Measurements from ENCODE around the gene MAP7D2.

Gene MAP7D2

DNA sequence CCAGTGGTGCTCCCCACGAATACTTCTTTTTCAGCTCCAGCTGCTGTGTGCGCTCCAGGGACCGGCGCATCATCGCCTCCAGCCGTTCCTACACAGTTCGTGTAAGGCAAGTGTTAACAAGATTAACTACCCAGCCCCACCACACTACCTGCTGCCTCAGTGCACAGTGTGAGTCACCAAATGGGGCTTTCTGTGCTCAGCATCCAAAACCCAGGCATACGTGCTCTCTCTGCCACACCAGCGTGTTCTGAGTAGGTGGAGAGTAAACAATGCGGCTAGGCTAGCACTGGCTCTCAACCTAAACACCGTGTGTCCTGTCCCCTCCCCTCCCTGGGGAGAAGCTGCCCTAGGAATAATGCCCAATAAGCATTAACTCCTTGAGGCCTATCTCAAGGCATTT, 60.0 kb downstream of the MAP7D2 start (continued):
- TF ChIP-seq ZNF394 (tag by site-specific recombination; IDR thresholded peaks at IDR 0.05; ENCODE audit: borderline replicate concordance) = no peak
- no peak for TF ChIP-seq ZNF239 (tag by site-specific recombination; IDR thresholded peaks at IDR 0.05)
- TF ChIP-seq ZNF404 (tag by site-specific recombination; IDR thresholded peaks at IDR 0.05) = no peak
- TF ChIP-seq KLF1 (tag by site-specific recombination; IDR thresholded peaks at IDR 0.05) = no peak
- TF ChIP-seq, protein P1, sequence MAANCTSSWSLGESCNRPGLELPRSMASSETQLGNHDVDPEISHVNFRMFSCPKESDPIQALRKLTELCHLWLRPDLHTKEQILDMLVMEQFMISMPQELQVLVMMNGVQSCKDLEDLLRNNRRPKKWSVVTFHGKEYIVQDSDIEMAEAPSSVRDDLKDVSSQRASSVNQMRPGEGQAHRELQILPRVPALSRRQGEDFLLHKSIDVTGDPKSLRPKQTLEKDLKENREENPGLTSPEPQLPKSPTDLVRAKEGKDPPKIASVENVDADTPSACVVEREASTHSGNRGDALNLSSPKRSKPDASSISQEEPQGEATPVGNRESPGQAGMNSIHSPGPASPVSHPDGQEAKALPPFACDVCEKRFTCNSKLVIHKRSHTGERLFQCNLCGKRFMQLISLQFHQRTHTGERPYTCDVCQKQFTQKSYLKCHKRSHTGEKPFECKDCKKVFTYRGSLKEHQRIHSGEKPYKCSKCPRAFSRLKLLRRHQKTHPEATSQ (tag by site-specific recombination; IDR thresholded peaks at IDR 0.05) = no peak
- no peak for TF ChIP-seq ZNF791 (tag by site-specific recombination; IDR thresholded peaks at IDR 0.05)
- no peak for TF ChIP-seq EGR2 (tag by site-specific recombination; IDR thresholded peaks at IDR 0.05; ENCODE audit: low read depth)
- TF ChIP-seq, protein P2, sequence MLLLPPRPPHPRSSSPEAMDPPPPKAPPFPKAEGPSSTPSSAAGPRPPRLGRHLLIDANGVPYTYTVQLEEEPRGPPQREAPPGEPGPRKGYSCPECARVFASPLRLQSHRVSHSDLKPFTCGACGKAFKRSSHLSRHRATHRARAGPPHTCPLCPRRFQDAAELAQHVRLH (tag by site-specific recombination; IDR thresholded peaks at IDR 0.05) = no peak
- no peak for TF ChIP-seq SP7 (tag by site-specific recombination; IDR thresholded peaks at IDR 0.05)
- no peak for TF ChIP-seq ZNF514 (tag by site-specific recombination; IDR thresholded peaks at IDR 0.05)

DNA sequence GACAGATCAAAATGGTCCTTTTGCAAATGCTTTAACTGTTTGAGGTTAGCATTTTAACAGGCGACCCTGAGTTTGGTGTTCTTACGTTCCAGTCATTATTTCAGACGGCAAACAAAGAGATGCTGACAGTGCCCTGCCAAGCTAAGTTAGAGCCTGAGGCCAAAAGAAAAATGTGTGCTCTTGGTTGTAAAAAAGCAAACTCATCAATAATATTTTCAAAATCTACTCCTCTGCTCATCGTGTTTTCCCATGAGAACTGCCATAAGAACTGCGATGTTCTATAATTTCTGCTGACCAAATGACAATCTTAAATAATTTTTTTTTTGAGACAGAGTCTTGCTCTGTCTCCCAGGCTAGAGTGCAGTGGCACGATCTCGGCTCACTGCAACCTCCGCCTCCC, 63.2 kb downstream of the MAP7D2 start:
- ChIA-PET CTCF (interaction anchor here (1.2 to 1.3 kb wide), 2 partner anchors 10 to 15 kb away, joined by 5 to 6 read pairs; no protein-coding TSS in a partner anchor), POLR2A (no interaction called here)
- no peak overlapping the region for H3K27ac ChIP-seq (ENCODE audit: extremely low read depth, low read depth, low read length)
- H3K36me3 ChIP-seq (ENCODE audit: control insufficient read depth in 2 of 2, insufficient read depth in 1 of 2, low read length in 2 of 2) = peaks cover 0 to 4% of the 10 kb centered on the region in 2 experiments; a peak in 1 of 3 replicates
- no peaks in the 10 kb centered on the region for H3K9me3 ChIP-seq (ENCODE audit: control insufficient read depth, insufficient read depth, low read depth, low read length)
- no peaks in the 10 kb centered on the region for H3K4me1 ChIP-seq (ENCODE audit: control insufficient read depth, insufficient read depth, low read length)
- no peak overlapping the region for H3K4me3 ChIP-seq (ENCODE audit: low read depth, low read length)
- TF ChIP-seq ZNF510 (tag by site-specific recombination; IDR thresholded peaks at IDR 0.05; ENCODE audit: insufficient replicate concordance) = no peak
- no peak for TF ChIP-seq ZNF155 (tag by site-specific recombination; IDR thresholded peaks at IDR 0.05)
- TF ChIP-seq SCRT2 (tag by site-specific recombination; IDR thresholded peaks at IDR 0.05) = no peak
- no peak for TF ChIP-seq ZNF654 (tag by site-specific recombination; IDR thresholded peaks at IDR 0.05; ENCODE audit: low read depth)
- TF ChIP-seq ZNF529 (tag by site-specific recombination; IDR thresholded peaks at IDR 0.05; ENCODE audit: insufficient replicate concordance) = no peak
- TF ChIP-seq, protein P3, sequence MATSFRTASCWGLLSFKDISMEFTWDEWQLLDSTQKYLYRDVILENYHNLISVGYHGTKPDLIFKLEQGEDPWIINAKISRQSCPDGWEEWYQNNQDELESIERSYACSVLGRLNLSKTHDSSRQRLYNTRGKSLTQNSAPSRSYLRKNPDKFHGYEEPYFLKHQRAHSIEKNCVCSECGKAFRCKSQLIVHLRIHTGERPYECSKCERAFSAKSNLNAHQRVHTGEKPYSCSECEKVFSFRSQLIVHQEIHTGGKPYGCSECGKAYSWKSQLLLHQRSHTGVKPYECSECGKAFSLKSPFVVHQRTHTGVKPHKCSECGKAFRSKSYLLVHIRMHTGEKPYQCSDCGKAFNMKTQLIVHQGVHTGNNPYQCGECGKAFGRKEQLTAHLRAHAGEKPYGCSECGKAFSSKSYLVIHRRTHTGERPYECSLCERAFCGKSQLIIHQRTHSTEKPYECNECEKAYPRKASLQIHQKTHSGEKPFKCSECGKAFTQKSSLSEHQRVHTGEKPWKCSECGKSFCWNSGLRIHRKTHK (tag by site-specific recombination; IDR thresholded peaks at IDR 0.05) = no peak
- TF ChIP-seq, protein P4, sequence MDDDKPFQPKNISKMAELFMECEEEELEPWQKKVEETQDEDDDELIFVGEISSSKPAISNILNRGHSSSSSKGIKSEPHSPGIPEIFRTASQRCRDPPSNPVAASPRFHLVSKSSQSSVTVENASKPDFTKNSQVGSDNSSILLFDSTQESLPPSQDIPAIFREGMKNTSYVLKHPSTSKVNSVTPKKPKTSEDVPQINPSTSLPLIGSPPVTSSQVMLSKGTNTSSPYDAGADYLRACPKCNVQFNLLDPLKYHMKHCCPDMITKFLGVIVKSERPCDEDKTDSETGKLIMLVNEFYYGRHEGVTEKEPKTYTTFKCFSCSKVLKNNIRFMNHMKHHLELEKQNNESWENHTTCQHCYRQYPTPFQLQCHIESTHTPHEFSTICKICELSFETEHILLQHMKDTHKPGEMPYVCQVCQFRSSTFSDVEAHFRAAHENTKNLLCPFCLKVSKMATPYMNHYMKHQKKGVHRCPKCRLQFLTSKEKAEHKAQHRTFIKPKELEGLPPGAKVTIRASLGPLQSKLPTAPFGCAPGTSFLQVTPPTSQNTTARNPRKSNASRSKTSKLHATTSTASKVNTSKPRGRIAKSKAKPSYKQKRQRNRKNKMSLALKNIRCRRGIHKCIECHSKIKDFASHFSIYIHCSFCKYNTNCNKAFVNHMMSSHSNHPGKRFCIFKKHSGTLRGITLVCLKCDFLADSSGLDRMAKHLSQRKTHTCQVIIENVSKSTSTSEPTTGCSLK (tag by site-specific recombination; IDR thresholded peaks at IDR 0.05) = no peak
- TF ChIP-seq ZNF549 (tag by site-specific recombination; IDR thresholded peaks at IDR 0.05) = no peak
- no peak for TF ChIP-seq KLF10 (tag by site-specific recombination; IDR thresholded peaks at IDR 0.05)
- TF ChIP-seq TRIM28 (IDR thresholded peaks at IDR 0.05; ENCODE audit: borderline replicate concordance, low read length) = no peak
- TF ChIP-seq ZNF324 (tag by site-specific recombination; IDR thresholded peaks at IDR 0.05) = no peak
- TF ChIP-seq ZNF664 (tag by site-specific recombination; IDR thresholded peaks at IDR 0.05) = no peak
- TF ChIP-seq, protein P5, sequence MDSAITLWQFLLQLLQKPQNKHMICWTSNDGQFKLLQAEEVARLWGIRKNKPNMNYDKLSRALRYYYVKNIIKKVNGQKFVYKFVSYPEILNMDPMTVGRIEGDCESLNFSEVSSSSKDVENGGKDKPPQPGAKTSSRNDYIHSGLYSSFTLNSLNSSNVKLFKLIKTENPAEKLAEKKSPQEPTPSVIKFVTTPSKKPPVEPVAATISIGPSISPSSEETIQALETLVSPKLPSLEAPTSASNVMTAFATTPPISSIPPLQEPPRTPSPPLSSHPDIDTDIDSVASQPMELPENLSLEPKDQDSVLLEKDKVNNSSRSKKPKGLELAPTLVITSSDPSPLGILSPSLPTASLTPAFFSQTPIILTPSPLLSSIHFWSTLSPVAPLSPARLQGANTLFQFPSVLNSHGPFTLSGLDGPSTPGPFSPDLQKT (IDR thresholded peaks at IDR 0.05; ENCODE audit: borderline replicate concordance, low read depth, low read length) = no peak
- TF ChIP-seq, protein P6, sequence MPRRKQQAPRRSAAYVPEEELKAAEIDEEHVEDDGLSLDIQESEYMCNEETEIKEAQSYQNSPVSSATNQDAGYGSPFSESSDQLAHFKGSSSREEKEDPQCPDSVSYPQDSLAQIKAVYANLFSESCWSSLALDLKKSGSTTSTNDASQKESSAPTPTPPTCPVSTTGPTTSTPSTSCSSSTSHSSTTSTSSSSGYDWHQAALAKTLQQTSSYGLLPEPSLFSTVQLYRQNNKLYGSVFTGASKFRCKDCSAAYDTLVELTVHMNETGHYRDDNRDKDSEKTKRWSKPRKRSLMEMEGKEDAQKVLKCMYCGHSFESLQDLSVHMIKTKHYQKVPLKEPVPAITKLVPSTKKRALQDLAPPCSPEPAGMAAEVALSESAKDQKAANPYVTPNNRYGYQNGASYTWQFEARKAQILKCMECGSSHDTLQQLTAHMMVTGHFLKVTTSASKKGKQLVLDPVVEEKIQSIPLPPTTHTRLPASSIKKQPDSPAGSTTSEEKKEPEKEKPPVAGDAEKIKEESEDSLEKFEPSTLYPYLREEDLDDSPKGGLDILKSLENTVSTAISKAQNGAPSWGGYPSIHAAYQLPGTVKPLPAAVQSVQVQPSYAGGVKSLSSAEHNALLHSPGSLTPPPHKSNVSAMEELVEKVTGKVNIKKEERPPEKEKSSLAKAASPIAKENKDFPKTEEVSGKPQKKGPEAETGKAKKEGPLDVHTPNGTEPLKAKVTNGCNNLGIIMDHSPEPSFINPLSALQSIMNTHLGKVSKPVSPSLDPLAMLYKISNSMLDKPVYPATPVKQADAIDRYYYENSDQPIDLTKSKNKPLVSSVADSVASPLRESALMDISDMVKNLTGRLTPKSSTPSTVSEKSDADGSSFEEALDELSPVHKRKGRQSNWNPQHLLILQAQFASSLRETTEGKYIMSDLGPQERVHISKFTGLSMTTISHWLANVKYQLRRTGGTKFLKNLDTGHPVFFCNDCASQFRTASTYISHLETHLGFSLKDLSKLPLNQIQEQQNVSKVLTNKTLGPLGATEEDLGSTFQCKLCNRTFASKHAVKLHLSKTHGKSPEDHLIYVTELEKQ (tag by site-specific recombination; IDR thresholded peaks at IDR 0.05; ENCODE audit: borderline replicate concordance) = no peak
- no peak for TF ChIP-seq ZFP3 (tag by site-specific recombination; IDR thresholded peaks at IDR 0.05; ENCODE audit: low read depth)
- TF ChIP-seq, protein P7, sequence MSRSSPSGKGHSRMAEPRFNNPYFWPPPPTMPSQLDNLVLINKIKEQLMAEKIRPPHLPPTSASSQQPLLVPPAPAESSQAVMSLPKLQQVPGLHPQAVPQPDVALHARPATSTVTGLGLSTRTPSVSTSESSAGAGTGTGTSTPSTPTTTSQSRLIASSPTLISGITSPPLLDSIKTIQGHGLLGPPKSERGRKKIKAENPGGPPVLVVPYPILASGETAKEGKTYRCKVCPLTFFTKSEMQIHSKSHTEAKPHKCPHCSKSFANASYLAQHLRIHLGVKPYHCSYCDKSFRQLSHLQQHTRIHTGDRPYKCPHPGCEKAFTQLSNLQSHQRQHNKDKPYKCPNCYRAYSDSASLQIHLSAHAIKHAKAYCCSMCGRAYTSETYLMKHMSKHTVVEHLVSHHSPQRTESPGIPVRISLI (tag by site-specific recombination; IDR thresholded peaks at IDR 0.05) = no peak
- TF ChIP-seq ZNF112 (tag by site-specific recombination; IDR thresholded peaks at IDR 0.05) = no peak
